ENCODE results near the gene PIP5K1C. TPM values are rescaled to one million over a fixed set of nuclear protein-coding genes. Genes with fewer than 3 reads are reported as not detected.

Gene PIP5K1C
- total RNA-seq, 1 experiment from 2014 or later: 23.6 TPM

DNA sequence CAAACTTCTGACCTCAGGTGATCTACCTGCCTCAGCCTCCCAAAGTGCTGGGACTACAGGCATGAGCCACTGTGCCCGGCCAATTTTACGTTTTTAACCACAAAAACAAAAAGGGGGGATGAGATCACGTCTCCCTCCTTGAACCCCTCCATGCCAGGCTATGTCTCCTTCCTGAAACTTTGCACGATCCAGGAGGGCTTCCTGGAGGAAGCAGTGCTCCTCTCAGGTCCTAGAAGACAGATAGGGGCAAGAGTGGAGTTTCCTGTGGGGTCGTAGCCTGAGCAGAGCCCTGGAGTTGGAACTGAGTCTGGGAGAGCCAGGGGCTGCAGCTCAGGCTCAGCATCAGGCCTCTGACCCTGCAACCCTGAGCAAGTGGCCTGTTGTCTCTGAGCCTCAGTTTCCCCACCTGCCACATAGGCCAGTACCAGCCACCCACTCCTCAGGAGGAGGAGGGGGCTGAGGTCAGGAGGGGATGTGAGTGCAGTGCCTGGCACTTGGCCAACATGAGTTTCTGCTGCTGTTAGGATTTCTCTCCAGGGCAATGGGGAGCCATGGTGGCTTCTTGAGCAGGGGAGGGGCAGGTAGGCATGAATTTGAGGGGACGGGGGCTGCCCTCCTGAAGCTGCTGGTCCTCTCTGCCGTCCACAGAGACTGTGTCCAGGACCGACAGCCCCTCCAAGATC lies 45.2 kb upstream of the PIP5K1C start:
- H3K27ac Mint-ChIP-seq (ENCODE audit: unreplicated experiment): no peak overlapping the region
- CTCF ChIA-PET: no interaction called here
- no TSS peak for BruUV-seq (replicated peaks)

DNA sequence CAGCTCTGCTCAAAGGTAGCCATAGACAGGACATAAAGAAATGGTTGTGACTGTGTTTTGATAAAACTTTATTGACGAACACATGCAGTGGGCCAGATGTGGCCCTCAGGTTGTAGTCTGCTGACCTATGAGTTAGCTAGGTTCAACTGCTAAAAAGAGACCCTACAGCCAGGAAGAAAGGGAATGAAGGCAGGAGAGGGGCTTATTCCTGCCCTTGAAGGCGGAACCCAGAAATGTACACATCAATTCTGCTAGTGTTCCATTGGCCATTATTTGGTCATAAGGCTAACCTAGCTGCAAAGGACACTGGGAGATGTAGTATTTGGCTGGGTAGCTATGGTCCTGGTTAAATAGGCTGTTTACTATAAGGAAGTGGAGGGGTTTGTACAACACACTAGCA lies 43.2 kb upstream of the PIP5K1C start:
- Mint-ChIP-seq H3K27ac (ENCODE audit: unreplicated experiment) (no peak overlapping the region), H3K4me3 (ENCODE audit: low read depth, unreplicated experiment) (no peak overlapping the region), H3K4me1 (ENCODE audit: low read depth, unreplicated experiment) (no peaks in the 10 kb centered on the region), H3K36me3 (ENCODE audit: insufficient read depth, unreplicated experiment) (peaks cover 30% of the 10 kb centered on the region), H3K27me3 (ENCODE audit: unreplicated experiment) (no peaks in the 10 kb centered on the region), H3K9me3 (ENCODE audit: low read depth, unreplicated experiment) (no peaks in the 10 kb centered on the region)
- no TSS peak for BruUV-seq (replicated peaks)
- CTCF ChIA-PET: no interaction called here
- no peak for DNase-seq
- TF ChIP-seq, protein P1, sequence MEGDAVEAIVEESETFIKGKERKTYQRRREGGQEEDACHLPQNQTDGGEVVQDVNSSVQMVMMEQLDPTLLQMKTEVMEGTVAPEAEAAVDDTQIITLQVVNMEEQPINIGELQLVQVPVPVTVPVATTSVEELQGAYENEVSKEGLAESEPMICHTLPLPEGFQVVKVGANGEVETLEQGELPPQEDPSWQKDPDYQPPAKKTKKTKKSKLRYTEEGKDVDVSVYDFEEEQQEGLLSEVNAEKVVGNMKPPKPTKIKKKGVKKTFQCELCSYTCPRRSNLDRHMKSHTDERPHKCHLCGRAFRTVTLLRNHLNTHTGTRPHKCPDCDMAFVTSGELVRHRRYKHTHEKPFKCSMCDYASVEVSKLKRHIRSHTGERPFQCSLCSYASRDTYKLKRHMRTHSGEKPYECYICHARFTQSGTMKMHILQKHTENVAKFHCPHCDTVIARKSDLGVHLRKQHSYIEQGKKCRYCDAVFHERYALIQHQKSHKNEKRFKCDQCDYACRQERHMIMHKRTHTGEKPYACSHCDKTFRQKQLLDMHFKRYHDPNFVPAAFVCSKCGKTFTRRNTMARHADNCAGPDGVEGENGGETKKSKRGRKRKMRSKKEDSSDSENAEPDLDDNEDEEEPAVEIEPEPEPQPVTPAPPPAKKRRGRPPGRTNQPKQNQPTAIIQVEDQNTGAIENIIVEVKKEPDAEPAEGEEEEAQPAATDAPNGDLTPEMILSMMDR (IDR thresholded peaks at IDR 0.05; ENCODE audit: unreplicated experiment): no peak
- intact Hi-C loops (cut with micrococcal nuclease; ENCODE audit: unreplicated experiment): no loop called here

More for the DNA sequence above, 45.2 kb upstream of the PIP5K1C start:
- no peaks in the 10 kb centered on the region for H3K4me1 Mint-ChIP-seq (ENCODE audit: low read depth, unreplicated experiment)
- DNase-seq: no peak
- intact Hi-C loops (cut with micrococcal nuclease; ENCODE audit: unreplicated experiment): no loop called here
- H3K4me3 Mint-ChIP-seq (ENCODE audit: low read depth, unreplicated experiment): no peak overlapping the region
- TF ChIP-seq, protein P1 (IDR thresholded peaks at IDR 0.05; ENCODE audit: unreplicated experiment): no peak
- no peaks in the 10 kb centered on the region for H3K9me3 Mint-ChIP-seq (ENCODE audit: low read depth, unreplicated experiment)
- peaks cover 45% of the 10 kb centered on the region for H3K36me3 Mint-ChIP-seq (ENCODE audit: insufficient read depth, unreplicated experiment)
- H3K27me3 Mint-ChIP-seq (ENCODE audit: unreplicated experiment): no peaks in the 10 kb centered on the region

DNA sequence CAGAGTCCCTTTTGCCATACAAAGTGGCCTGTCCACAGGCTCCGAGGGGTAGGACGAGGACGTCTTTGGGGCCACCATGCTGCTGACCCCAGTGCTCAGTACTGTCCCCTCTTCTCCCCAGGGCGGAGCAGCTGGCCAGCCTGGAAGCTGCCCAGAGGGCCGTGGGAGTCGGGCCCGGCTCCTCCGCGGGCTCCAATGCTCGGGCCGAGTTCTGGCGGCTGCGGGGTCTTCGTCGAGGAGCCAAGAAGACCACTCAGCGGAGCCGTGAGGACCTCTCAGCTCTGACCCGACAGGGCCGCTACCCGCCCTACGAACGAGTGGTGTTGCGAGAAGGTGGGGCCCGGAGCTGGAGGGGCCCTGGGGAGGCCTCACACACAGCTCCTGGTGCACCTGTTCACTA lies 40.2 kb upstream of the PIP5K1C start:
- Mint-ChIP-seq H3K27me3 (ENCODE audit: unreplicated experiment) (no peaks in the 10 kb centered on the region), H3K9me3 (ENCODE audit: low read depth, unreplicated experiment) (no peaks in the 10 kb centered on the region), H3K4me3 (ENCODE audit: low read depth, unreplicated experiment) (no peak overlapping the region), H3K36me3 (ENCODE audit: insufficient read depth, unreplicated experiment) (peaks cover 33% of the 10 kb centered on the region), H3K4me1 (ENCODE audit: low read depth, unreplicated experiment) (no peaks in the 10 kb centered on the region), H3K27ac (ENCODE audit: unreplicated experiment) (no peak overlapping the region)
- intact Hi-C loops (cut with micrococcal nuclease; ENCODE audit: unreplicated experiment): no loop called here
- CTCF ChIA-PET: no interaction called here
- TF ChIP-seq, protein P1 (IDR thresholded peaks at IDR 0.05; ENCODE audit: unreplicated experiment): no peak
- BruUV-seq (replicated peaks): no TSS peak
- no peak for DNase-seq

DNA sequence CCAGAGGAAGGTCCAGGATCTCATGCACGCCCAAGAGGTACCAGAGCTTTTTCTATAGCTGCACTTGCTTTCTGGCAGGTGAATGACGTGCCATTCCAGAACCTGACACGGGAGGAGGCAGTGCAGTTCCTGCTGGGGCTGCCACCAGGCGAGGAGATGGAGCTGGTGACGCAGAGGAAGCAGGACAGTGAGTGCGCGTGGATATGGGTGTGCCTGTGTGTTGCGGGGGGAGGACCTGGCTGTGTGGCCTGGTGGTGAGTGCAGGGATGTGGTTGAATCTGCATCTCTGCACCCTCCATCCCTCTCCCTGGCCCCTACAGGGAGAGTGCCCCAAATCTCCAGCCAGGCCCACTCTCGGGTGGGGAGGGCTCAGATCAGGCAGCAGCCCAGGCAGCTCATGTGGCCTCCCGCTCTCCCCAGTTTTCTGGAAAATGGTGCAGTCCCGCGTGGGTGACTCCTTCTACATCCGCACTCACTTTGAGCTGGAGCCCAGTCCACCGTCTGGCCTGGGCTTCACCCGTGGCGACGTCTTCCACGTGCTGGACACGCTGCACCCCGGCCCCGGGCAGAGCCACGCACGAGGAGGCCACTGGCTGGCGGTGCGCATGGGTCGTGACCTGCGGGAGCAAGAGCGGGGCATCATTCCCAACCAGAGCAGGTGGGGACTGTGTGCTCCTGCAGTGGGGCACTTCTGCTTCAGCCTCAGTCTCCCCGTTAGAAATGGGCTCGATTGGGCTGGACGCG lies 38.4 kb upstream of the PIP5K1C start:
- CTCF ChIA-PET: no interaction called here
- Mint-ChIP-seq H3K9me3 (ENCODE audit: low read depth, unreplicated experiment) (no peaks in the 10 kb centered on the region), H3K4me1 (ENCODE audit: low read depth, unreplicated experiment) (no peaks in the 10 kb centered on the region), H3K27me3 (ENCODE audit: unreplicated experiment) (no peaks in the 10 kb centered on the region), H3K4me3 (ENCODE audit: low read depth, unreplicated experiment) (no peak overlapping the region), H3K36me3 (ENCODE audit: insufficient read depth, unreplicated experiment) (peaks cover 33% of the 10 kb centered on the region), H3K27ac (ENCODE audit: unreplicated experiment) (no peak overlapping the region)
- intact Hi-C loops (cut with micrococcal nuclease; ENCODE audit: unreplicated experiment): no loop called here
- TF ChIP-seq, protein P1 (IDR thresholded peaks at IDR 0.05; ENCODE audit: unreplicated experiment): no peak
- no peak for DNase-seq
- no TSS peak for BruUV-seq (replicated peaks)
